ENCODE measurements around the gene MAGI1.
A peak's percentile ranks its signal among the peaks of the same experiment; 100 is the strongest.
"Not testable (repeated sequence)": the region's sequence is repeated elsewhere in the genome, so short reads cannot be mapped to it uniquely, and the experiment has no call there.

Gene MAGI1

DNA sequence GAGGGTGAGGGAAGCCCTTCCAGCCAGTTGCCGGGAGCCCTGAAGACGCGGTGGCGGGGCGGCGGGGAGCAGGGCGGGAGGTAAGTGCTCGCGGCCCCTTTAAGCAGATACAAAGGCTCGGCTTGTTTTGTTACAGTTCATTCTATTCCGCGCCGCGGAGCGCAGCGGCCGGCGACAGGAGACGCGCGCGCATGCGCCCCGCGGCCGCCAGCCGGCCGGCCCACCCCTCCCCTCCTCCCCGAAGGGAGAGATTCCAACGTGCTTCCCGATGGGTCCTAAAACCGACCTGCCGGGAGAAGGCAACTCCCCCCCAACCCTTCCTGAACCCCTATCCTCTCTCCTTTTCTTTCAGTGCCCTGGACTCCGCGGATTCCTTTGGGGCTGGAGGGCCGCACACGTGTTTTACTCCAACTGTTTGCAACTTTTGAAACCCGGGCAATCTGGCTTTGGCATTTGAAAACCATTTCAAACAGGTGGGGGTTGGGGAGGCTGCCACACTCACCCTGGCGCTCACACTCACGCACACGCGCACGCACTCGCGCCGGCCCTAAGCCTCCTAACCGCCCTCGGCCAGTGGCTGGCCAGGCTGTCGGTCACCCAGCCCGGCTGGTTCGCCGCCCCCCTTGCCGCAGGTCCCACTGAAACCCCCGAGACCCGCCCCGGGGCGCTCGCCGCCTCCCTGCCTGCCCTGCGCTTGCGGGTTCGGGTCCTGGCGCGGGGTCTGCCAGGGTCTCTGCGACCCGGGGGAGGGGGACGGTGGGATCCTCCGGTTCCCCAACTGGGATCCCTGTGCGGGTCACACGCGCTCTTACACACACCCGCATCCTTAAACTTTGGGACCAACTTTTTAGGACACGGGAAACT lies at the start of gene MAGI1:
Gene MAGI1, minus strand, starts transcription at position 193 of the 864 bp plus-strand sequence. CDS start 610 bp downstream, outside the sequence.
- DNase-seq (ENCODE audit: low read depth): peak; percentile 79

DNA sequence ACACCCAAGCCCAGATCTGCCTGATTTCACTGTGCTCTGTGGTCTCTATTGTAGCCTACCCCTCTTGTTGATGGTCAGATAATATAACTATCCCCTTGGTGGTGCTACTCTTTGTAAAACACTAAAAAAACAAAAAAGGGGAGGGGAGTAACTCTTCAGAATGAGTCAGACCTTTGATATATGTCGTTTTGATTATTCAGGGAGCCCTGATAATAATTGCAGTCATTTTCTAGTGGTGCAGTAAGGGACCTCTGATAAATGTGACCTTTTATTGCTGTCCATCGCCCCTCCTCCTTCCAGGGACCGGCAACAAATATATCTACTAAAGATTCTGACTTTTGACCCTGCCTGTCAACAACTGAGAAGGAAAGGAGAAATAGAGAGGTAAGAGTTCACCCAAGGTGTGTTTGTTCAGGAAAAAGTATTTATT lies 45.1 kb upstream of the MAGI1 start:
- no peak for DNase-seq (ENCODE audit: low read depth)

- no peak for DNase-seq (ENCODE audit: low read depth)
Observed at GRCh38 chr3:66083096-66083678, 44.5 kb upstream of the MAGI1 start.

- DNase-seq (ENCODE audit: low read depth): no peak
Observed at GRCh38 chr3:66082679-66083078, 44.0 kb upstream of the MAGI1 start.

DNA sequence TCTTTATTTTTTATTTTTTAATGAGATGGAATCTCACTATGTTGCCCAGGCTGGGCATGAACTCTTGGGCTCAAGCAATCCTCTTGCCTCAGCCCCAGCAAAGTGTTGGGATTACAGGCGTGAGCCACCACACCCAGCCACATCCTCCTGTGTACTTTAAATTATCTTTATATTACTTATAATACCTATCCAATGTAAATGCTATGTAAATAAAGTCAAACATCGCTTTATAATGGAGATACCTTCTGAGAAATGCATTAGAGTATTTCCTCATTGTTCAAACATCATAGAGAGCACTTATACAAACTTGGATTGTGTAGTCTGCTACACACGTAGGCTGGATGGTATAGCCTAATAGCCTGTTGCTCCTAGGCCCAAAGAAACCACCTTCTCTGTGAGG lies 41.4 kb upstream of the MAGI1 start:
- DNase-seq (ENCODE audit: low read depth): no peak

DNA sequence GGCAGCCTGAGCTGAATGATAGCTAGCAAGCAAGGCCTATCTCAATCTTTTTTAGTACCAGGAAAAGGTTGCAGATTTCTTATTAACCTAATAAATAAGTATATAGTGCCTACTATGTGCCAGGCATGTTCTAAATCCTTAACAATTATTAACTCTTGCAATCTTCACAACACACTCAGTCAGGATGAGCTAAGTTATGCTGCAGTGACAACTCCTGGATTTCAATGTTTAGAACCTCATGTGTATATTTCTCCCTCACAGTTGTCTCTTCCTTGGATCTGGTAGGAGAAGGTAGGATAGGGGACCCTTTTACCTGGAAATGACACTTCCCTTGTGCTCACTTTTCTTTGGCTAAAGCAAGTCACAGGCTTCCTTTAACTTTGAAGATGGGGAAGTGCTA lies 39.3 kb upstream of the MAGI1 start:
- DNase-seq (ENCODE audit: low read depth): no peak

DNA sequence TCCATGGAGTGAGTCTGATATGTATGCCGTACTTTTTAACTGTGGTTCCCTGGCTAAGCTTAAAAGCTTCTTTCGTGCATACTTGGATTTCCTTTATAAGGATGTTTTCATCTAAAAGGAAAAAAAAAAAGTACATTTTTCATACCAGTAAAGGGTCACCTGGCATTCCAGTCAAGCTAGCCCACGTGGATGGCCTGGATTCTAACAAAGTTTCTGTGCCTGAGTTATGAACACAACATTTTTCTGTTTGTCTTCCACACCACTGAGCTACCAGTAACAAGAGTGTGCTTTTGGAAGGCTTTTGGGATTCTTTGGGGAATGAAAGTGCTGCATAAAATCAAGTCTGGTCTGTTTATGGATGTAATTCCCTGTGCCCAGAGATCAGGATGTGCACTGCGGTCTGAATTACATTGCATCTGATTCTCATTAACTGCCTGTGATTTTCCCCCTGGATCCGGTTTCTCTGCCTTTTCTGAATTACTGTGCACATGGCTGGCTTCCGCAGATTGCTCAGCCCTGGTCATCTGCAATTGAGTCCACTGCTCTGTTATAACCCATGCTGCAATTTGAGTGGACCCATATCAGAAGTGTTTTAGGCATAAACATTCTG lies 38.2 kb upstream of the MAGI1 start:
- DNase-seq (ENCODE audit: low read depth): no peak

DNA sequence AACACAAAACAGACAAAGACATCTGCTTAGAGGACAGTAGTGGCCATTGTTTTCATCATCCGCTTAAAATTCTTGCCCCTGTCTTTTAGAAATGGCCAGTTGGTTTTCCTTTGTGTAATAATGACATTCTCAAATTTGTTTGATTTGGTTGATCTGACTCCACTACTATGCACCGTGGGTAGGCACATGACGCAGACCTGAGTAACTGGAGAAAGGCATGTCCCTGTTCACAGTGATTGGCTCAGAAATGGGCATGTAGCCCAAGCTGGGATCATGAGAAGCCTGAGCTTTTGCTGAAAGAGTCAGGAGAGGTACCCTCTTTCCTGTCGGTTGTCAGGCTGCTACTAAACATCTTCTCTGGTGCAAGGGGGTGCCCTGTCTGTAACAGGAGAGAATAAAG lies 36.6 kb upstream of the MAGI1 start:
- DNase-seq (ENCODE audit: low read depth): no peak

GRCh38 chr3:66073464-66074141 lies 34.9 kb upstream of the MAGI1 start:
- no peak for DNase-seq (ENCODE audit: low read depth)

DNA sequence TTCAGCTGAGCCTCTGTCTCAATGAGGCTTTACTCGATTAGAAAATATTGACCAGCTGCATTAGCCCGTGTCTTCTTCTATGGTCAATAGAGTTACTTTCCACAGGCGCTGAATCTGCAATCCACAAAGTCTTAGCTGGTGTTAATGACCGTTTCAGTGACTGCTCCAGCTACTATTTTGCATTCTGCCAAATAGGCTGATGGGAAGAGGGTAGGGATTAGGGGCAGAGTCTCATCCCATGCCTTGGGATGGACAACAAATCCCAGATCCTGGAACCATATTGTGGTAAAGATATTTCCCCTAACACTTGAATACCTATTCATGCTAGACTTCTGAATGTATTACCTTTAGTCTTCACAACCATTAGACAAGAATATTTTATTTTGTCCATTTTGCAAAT lies 29.5 kb upstream of the MAGI1 start:
- DNase-seq (ENCODE audit: low read depth): no peak

GRCh38 chr3:66066963-66067617 lies 28.4 kb upstream of the MAGI1 start:
- DNase-seq (ENCODE audit: low read depth): no peak

DNA sequence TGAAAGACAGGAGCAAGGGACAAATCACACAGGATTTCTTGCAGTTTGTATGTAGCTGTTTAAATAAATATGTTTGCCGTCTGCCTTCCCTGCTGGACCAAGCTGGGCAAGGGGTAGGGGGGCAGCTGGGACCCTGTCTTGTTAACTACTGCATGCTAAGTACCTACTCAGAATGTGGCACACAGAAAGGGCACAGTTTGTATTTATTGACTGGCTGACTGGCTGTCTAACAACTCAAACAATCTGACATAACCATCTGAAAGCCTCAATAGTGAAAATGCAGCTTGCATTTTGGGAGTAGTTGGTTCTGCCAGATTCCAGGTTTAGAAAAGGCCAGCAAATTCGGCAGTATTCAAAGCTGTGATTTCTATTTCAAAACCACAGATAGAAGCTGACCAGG lies 16.6 kb upstream of the MAGI1 start:
- DNase-seq (ENCODE audit: low read depth): no peak

DNA sequence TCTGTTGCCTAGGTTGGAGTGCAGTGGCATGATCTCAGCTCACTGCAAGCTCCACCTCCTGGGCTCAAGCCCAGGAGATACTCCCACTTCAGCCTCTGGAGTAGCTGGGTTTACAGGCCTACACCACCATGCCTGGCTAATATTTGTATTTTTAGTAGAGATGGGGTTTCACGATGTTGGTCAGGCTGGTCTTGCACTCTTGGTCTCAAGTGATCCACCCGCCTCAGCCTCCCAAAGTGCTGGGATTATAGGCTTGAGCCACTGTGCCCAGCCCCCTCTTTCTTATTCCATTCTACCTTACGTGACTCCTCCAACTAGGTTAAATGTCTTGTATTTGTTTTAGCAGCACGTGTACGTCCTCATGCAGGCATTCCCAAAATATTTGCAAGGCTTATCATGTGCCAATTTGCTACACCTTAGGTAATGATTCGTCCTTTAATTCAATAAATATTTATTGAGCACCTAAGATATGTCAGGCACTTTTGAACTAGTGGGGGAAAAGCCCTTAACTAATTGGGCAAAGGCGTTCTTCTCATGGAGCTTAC lies 14.9 kb upstream of the MAGI1 start:
- no peak for DNase-seq (ENCODE audit: low read depth)

- no peak for DNase-seq (ENCODE audit: low read depth)
Observed at GRCh38 chr3:66052721-66053549, 14.2 kb upstream of the MAGI1 start.

DNA sequence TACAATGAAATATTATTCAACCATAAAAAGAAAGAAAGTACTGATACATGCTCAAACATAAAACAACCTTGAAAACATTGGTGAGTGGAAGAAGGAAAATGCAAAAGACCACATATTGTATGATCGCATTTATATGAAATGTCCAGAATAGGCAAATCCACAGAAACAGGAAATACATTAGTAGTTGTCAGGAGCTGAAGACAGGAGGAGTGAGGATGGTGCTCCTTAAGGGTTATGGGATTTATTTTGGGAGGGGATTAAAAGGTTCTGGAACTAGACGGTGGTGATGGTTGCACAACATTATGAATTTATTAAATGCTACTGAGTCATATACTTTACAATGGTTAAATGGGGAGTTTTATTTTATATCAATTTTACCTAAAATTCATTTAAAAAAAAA lies 12.1 kb upstream of the MAGI1 start:
- DNase-seq (ENCODE audit: low read depth): no peak

DNA sequence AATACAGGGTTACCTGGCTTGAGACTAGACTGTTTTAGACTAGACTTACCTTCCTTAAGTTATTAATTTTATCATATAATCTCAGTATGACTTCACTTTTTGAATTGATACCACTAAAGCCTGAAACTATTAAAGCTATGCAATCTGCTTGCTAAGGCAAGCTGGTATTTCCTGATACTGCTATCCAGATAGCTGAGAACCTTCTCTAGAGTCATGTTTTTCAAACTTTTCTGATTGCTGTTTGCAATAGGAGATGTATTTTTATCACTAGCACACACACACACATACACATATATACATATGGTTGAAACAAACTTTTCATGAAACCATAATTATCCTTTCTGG lies 9.3 kb upstream of the MAGI1 start:
- no peak for DNase-seq (ENCODE audit: low read depth)

- DNase-seq (ENCODE audit: low read depth): no peak
Observed at GRCh38 chr3:66047311-66048050, 8.8 kb upstream of the MAGI1 start.

DNA sequence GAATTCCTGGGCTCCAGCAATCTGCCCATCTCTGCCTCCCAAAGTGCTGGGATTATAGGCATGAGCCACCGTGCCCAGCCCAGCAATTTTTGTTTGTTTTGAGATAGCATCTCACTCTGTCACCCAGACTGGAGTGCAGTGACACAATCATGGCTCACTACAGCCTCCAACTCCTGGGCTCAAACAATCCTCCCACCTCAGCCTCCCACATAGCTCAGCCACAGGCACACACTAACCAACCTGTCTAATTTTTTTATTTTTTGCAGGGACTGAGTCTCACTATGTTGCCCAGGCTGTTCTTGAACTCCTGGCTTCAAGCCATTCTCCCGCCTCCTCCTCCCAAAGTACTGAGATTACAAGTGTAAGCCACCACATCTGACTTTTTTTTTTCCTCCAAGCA lies 7.6 kb upstream of the MAGI1 start:
- not testable (repeated sequence) for DNase-seq (ENCODE audit: low read depth)

GRCh38 chr3:66041828-66042227 lies 3.1 kb upstream of the MAGI1 start:
- DNase-seq (ENCODE audit: low read depth): no peak

DNA sequence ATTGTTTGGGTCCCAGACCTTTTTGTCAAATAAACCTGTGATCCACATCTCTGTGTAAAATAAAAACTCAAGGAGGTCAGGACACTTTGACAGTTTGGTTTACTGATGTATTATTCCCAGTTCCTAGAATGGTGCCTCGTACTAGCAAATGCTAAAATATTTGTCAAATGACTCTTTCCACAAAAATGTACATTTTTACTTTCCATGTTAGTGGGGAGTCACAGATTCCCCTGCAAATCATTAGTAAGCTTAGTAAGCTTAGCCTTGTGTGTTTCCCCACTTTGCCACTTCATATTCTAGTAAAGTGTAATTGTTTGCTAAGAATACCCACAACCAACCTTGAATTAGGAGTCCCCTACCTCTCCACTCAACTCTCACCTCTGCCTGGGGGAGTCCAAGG lies 2.4 kb upstream of the MAGI1 start:
- no peak for DNase-seq (ENCODE audit: low read depth)

DNA sequence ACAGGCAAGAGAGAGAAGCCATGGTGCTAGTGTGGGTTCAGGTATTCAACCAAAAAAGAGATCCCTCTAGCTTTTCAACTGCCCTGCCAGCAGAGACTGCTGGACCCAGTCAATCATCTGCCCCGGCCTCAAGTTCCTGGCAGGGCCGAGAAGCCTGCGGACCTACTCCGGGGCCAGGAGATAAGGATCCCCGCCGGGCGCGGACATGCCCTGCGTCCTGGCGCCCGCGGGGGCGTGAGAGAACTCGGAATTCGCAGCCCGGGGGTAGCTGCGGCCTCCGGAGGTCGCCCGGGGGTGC lies 821 bp upstream of the MAGI1 start:
- DNase-seq (ENCODE audit: low read depth): no peak
